ENCODE results near the gene CD70.
A peak's percentile ranks its signal among the peaks of the same experiment; 100 is the strongest.
"Not testable (repeated sequence)": the region's sequence is repeated elsewhere in the genome, so short reads cannot be mapped to it uniquely, and the experiment has no call there.

The CD70 gene

GRCh38 chr19:6597471-6598253 is 6.7 kb upstream of the CD70 start:
- DNase-seq, result not testable (repeated sequence)

- DNase-seq, result no peak
These were observed 5.7 kb upstream of the CD70 start for GRCh38 chr19:6596621-6597020.

GRCh38 chr19:6593651-6594416 is 2.9 kb upstream of the CD70 start:
- DNase-seq, result no peak

- DNase-seq, result peak; percentile 30
These were observed 608 bp downstream of the CD70 start for GRCh38 chr19:6590258-6590826.

GRCh38 chr19:6589711-6590257 is 1.2 kb downstream of the CD70 start:
- DNase-seq, result no peak

DNA sequence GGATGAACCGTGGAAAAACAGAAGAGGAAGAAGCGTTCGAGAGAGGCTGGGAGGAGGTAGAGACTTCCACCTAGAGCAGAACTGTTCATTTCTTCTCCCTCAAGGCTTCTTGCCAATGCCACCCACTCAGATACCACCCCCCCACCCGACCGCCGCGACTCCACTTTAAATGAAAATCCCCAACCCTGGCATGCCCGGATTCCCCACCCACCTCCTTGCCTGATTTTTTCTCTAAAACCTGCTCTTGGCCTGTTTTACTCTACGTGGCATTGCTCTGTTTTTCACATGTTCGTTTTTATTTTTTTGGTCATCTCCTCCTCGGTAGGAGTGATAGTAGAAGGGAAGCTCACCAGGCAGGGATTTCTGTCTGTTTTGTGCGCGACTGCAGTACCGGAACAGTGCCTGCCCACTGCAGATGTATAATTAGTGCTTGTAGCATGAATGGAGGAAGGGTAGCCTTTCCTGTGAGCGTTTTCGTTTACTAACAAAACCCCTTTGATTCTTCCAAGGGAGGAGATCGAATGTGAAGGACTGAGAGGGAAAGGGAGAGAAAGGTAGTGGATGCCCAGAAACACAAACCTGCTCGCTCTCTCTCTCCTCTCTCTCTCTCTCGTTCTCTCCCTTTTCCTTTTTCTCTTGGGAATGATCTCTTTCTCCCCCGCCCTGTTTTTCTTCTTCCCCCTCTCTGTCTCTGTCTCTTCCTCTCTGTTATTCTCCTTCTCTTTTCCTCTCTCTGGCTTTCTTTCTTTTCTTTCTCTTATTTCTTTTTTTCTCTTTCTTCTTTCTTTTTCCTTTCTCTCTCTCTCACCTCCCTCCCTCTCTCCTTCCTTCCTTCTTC is 2.2 kb downstream of the CD70 start:
- peak; percentile 48 for DNase-seq

GRCh38 chr19:6587998-6588507 is 2.9 kb downstream of the CD70 start:
- no peak for DNase-seq

GRCh38 chr19:6587093-6587820 is 3.7 kb downstream of the CD70 start:
- DNase-seq, result no peak

- DNase-seq, result no peak
These were observed 4.2 kb downstream of the CD70 start for GRCh38 chr19:6586726-6587092.

DNA sequence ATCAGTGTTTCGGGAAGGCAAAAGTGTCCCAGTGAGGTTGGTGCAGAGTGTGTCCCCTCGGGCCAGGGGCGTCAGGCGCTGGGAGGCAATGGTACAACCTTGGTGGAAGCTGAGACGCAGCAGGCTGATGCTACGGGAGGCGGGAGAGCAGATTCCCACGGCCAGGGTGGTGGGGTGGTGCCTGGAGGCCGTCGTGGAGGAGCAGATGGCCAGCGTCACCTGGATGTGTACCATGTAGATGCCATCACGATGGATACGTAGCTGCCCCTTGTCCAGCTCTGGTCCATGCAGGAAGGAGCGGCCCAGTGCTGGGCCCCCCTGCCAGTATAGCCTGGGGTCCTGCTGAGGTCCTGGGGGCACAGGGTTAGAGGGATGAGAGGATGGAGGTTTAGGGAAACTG is 4.9 kb downstream of the CD70 start:
- no peak for DNase-seq

DNA sequence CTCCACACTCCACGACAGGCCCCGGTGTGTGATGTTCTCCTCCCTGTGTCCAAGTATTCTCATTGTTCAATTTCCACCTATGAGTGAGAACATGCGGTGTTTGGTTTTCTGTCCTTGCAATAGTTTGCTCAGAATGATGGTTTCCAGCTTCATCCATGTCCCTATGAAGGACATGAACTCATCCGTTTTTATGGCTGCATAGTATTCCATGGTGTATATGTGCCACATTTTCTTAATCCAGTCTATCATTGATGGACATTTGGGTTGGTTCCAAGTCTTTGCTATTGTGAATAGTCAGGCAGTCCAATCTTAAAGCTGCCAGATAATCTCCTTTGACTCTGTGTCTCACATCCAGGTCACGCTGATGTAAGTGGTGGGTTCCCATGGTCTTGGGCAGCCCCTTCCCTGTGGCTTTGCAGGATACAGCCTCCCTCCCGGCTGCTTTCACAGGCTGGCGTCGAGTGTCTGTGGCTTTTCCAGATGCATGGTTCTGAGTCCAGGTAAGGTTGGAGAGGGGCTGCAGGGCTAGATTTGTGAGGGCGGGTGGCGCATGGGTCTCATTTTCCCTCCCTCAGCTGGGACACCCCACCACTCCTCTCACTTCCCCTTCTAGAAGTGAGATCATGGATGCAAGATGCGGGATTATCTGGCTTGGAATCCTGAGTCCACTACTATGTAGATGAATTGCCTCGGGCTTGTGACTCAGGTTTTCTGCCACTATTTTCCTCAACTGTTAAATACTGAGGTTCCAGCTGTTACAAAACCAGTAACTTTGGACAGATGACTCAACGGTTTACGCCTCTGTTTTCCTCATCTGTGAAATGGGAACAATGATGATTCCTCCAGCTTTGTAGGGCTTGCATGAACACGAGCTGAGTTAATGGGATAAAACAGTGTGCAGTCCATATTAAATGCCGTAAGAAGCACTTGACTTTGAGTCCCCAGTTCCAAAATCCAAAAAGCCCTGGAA is 8.2 kb downstream of the CD70 start:
- DNase-seq, result peak; percentile 37

- peak; percentile 50 for DNase-seq
These were observed 10.6 kb downstream of the CD70 start for GRCh38 chr19:6580313-6580712.

GRCh38 chr19:6579450-6580178 is 11.3 kb downstream of the CD70 start:
- no peak for DNase-seq

DNA sequence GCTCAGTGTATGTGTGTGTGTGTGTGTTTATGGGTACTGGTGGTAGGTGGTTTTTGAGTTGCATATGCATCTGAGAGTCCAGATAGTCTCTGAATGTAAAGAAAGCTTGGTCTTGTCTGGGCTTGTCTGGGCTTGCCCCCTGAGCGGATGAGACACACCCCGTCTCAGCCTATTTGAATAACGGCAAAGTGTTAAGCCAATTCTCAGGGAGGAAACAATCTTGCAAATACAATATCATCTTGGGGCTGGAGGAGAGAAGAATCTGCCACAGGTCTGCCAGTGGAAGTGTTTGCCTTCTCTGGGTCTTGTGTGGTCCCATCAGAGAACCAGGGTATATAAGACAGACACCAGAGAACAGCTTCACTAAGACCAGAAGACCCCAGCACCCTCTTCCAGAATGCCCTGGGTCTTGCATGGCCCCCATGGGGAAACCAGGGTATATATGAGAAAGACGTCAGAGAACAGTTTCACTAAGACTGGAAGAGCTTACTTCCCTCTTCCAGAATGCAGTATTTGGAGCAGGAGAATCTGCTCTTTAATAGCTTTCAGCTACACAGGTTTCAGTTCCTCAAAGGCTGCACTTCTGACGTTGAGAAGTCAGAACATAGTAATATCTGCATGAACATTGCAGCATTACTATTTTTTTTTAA is 13.3 kb downstream of the CD70 start:
- peak; percentile 98 for DNase-seq

GRCh38 chr19:6576869-6577475 is 14.0 kb downstream of the CD70 start:
- no peak for DNase-seq

DNA sequence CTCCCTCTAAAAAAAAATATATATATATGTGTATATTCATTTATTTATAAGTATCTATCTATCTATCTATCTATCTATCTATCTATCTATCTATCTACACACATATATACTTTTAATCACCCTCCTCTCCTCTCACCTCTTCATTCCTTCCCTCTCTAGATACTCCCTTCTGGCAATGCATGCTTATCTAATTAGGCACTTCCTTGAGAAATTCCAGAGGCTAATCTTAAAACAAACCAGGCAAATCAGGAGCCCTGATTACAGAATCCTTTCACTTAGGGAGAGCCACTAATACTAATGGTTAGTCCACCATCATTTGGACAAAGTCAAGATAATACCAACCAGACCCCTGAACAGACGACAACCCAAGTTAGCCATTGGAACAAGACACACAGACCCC is 17.6 kb downstream of the CD70 start:
- DNase-seq, result no peak

DNA sequence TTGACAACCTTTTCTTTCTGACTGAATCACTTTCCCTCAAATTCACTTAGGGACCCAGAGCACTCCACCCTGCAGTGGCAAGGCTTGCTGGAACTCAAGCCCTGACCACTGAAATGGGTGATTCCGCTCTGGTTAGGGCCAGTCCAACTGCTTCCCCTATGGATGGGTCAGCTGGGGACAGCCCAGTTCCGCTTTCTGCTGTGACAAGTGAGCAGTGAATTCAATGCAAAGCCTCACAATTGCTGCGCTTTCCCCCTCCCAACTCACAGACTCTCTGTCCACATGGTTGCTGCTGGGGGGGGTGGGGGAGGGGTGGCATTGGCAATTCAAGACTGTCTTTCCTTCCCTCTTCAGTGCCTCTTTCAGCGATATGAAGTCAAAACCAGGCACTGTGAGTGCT is 18.7 kb downstream of the CD70 start:
- DNase-seq, result peak; percentile 83

DNA sequence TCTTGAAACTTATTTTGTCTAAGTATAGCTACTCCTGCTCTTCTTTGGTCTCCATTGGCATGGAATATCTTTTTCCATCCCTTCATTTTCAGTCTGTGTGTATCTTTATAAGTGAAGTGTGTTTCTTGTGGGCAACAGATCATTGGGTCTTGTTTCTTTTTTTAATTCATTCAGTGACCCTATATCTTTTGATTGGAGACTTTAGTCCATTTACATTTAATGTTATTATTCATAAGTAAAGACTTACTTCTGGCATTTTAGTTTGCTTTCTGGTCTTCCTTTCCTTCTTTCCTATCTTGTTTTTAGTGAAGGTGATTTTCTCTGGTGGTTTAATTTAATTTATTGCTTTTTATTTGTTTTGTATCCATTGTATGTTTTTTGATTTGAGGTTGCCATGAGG is 19.8 kb downstream of the CD70 start:
- DNase-seq, result no peak

- no peak for DNase-seq
These were observed 20.2 kb downstream of the CD70 start for GRCh38 chr19:6570764-6571163.
